Measurements from ENCODE around the gene EXOC4. TPM values are rescaled to one million over a fixed set of nuclear protein-coding genes. Genes with fewer than 3 reads are reported as not detected.

Gene EXOC4
- total RNA-seq, 3 donors from 2014 or later, result 63.9 to 90.2 (median 89.5) TPM

DNA sequence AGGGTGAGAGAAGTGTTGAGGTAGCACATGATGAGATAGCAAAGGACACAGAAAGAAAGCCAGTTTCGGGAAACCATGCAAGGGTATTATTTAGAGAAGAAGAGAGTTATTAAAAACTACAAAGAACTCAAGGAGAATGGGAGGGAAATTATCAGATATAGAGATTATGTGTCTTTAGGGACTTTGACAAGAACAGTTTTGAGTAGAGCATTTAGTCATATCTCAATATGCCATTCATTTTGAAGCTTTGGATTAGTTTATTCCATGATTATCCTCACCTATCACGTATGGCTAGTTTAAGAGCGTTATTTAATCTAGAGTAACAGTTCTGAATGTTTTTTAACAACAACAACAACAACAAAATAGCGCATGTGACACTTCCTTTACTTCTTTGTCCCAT, 409.4 kb downstream of the EXOC4 start:
- Histone ChIP-seq H3K4me1 (ENCODE audit: low read depth) (no peaks in the 10 kb centered on the region), H3K36me3 (ENCODE audit: low read depth) (no peaks in the 10 kb centered on the region), H3K4me3 (no peak overlapping the region), H3K9me3 (no peaks in the 10 kb centered on the region)
- DNase-seq (no peak), ATAC-seq (no peak)
- intact Hi-C loops (cut with DNase I, micrococcal nuclease), result no loop called here
- TF ChIP-seq, protein P1, sequence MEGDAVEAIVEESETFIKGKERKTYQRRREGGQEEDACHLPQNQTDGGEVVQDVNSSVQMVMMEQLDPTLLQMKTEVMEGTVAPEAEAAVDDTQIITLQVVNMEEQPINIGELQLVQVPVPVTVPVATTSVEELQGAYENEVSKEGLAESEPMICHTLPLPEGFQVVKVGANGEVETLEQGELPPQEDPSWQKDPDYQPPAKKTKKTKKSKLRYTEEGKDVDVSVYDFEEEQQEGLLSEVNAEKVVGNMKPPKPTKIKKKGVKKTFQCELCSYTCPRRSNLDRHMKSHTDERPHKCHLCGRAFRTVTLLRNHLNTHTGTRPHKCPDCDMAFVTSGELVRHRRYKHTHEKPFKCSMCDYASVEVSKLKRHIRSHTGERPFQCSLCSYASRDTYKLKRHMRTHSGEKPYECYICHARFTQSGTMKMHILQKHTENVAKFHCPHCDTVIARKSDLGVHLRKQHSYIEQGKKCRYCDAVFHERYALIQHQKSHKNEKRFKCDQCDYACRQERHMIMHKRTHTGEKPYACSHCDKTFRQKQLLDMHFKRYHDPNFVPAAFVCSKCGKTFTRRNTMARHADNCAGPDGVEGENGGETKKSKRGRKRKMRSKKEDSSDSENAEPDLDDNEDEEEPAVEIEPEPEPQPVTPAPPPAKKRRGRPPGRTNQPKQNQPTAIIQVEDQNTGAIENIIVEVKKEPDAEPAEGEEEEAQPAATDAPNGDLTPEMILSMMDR (IDR thresholded peaks at IDR 0.05), result no peak

DNA sequence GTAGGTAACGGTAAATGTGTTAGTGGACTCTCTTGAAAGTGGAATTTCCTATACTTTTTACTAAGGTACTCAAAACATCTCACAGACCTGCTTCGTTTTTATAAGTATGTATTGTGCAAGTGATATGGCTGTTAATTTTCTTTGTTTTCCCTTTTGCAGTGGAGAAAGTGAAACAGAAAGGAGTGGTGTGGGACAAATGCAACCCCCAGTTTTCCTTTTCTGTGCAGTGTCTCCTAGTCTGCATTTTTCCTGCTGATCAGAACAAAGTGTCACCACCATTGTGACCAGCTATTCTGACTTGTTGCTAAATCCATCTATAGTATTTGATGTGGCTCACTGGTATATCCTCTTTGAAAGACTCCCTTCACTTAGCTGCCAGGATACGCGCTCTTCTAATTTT, 410.0 kb downstream of the EXOC4 start:
- Histone ChIP-seq H3K36me3 (ENCODE audit: low read depth) (no peaks in the 10 kb centered on the region), H3K4me1 (ENCODE audit: low read depth) (no peaks in the 10 kb centered on the region), H3K4me3 (no peak overlapping the region), H3K9me3 (no peaks in the 10 kb centered on the region)
- ATAC-seq (peak; percentile 26), DNase-seq (no peak)
- TF ChIP-seq, protein P1 (IDR thresholded peaks at IDR 0.05), result no peak
- intact Hi-C loops (cut with DNase I, micrococcal nuclease), result no loop called here

DNA sequence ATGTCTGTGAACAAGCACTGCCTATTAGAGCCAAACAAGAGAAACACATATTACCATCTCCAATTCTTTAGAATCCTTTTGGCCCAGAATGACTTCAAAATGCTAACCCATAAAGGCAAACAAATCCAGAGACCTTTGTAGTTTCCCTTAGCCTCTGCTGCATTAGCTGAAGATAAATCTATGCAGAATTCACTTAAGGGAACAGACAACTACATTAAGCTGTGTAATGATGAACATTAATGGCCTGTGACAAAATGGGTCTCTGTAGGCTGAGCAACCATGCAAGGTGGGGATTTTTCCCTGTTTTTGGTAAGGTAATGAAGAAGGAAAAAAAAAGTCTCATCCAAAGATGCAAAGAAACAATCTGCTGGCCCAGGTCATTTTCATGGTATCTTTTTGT, 411.6 kb downstream of the EXOC4 start:
- Histone ChIP-seq H3K36me3 (ENCODE audit: low read depth) (no peaks in the 10 kb centered on the region), H3K4me3 (no peak overlapping the region), H3K4me1 (ENCODE audit: low read depth) (no peaks in the 10 kb centered on the region), H3K9me3 (no peaks in the 10 kb centered on the region)
- TF ChIP-seq, protein P1 (IDR thresholded peaks at IDR 0.05), result no peak
- intact Hi-C loops (cut with DNase I, micrococcal nuclease), result no loop called here
- ATAC-seq, result no peak
- no peak for DNase-seq

GRCh38 chr7:133668296-133669060, 415.6 kb downstream of the EXOC4 start:
- ATAC-seq, result no peak

GRCh38 chr7:133669061-133669455, 416.2 kb downstream of the EXOC4 start:
- no peak for ATAC-seq
- no peak overlapping the region for H3K4me3 ChIP-seq
- no peaks in the 10 kb centered on the region for H3K9me3 ChIP-seq
- TF ChIP-seq, protein P1 (IDR thresholded peaks at IDR 0.05), result no peak
- H3K4me1 ChIP-seq (ENCODE audit: low read depth), result no peaks in the 10 kb centered on the region
- intact Hi-C loops (cut with DNase I, micrococcal nuclease), result no loop called here
- no peaks in the 10 kb centered on the region for H3K36me3 ChIP-seq (ENCODE audit: low read depth)
- no peak for DNase-seq

More at GRCh38 chr7:133668296-133669060, 415.6 kb downstream of the EXOC4 start:
- no peaks in the 10 kb centered on the region for H3K36me3 ChIP-seq (ENCODE audit: low read depth)
- intact Hi-C loops (cut with DNase I, micrococcal nuclease), result no loop called here
- no peaks in the 10 kb centered on the region for H3K4me1 ChIP-seq (ENCODE audit: low read depth)
- no peaks in the 10 kb centered on the region for H3K9me3 ChIP-seq
- no peak overlapping the region for H3K4me3 ChIP-seq
- TF ChIP-seq, protein P1 (IDR thresholded peaks at IDR 0.05), result no peak
- DNase-seq, result no peak

Measured in mucosa of descending colon (tissue), 3 donors.